GM23248 (cell line): ENCODE measurements around the gene BNIP5.

Experiments
- EZH2 ChIP-seq: fragments of 200-600 bp; sonication (generic); IDR thresholded peaks from 2 replicates; pipeline ENCODE4 v1.6.1; 2018; ENCODE audit warnings: antibody characterized with exemption, mild to moderate bottlenecking; ENCODE audit not compliant: insufficient read depth, poor library complexity, severe bottlenecking
- EZH2phosphoT487 ChIP-seq: fragments of 200-600 bp; sonication (generic); IDR thresholded peaks from 2 replicates; pipeline ENCODE4 v1.6.1; 2018; ENCODE audit warnings: antibody characterized with exemption, moderate library complexity, mild to moderate bottlenecking, low read depth; ENCODE audit not compliant: insufficient read depth

- TF ChIP-seq EZH2 = no peak
- TF ChIP-seq EZH2phosphoT487 = no peak
These were observed 10.9 kb upstream of the BNIP5 start for GRCh38 chr6:36347621-36348020.
